ENCODE measurements around the gene BTBD10. TPM values are rescaled to one million over a fixed set of nuclear protein-coding genes. Genes with fewer than 3 reads are reported as not detected.
A peak's percentile ranks its signal among the peaks of the same experiment; 100 is the strongest.

BTBD10 gene
- total RNA-seq, 4 donors from 2014 or later = 44.1 to 65.1 (median 50.4) TPM

DNA sequence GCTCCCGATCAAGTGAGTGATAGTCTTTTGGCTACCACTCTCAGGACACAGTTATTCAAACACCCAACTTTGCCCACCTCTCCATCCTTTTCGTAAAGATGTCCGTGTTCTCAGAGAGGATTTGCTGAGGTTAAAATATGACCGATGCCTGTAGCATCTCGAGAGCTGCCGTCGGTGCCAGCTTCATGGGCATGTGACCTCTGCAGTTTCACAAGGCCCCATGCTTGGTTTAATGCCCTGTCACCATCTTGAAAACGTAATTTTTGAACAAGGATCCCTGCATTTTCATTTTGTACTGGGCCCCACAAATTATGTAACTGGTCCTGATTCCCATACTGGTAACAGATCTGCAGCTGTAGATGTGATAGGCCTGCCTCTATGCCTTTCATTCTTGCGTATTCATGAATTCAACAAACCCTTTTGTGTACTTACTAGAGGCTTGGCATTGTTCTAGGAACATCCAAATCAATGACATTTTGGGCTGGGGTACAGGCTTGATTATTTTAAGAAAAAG is 100.4 kb downstream of the BTBD10 start:
- Histone ChIP-seq H3K4me1 (no peaks in the 10 kb centered on the region), H3K9me3 (no peaks in the 10 kb centered on the region), H3K4me3 (no peak overlapping the region), H3K36me3 (peaks cover 0 to 100% of the 10 kb centered on the region in 2 donors), H3K27ac (no peak overlapping the region), H3K27me3 (no peaks in the 10 kb centered on the region)
- no peak for TF ChIP-seq EP300 (IDR thresholded peaks at IDR 0.05)
- no peak for TF ChIP-seq POLR2A (IDR thresholded peaks at IDR 0.05)
- TF ChIP-seq POLR2AphosphoS5 (IDR thresholded peaks at IDR 0.05) = no peak
- TF ChIP-seq, protein P1, sequence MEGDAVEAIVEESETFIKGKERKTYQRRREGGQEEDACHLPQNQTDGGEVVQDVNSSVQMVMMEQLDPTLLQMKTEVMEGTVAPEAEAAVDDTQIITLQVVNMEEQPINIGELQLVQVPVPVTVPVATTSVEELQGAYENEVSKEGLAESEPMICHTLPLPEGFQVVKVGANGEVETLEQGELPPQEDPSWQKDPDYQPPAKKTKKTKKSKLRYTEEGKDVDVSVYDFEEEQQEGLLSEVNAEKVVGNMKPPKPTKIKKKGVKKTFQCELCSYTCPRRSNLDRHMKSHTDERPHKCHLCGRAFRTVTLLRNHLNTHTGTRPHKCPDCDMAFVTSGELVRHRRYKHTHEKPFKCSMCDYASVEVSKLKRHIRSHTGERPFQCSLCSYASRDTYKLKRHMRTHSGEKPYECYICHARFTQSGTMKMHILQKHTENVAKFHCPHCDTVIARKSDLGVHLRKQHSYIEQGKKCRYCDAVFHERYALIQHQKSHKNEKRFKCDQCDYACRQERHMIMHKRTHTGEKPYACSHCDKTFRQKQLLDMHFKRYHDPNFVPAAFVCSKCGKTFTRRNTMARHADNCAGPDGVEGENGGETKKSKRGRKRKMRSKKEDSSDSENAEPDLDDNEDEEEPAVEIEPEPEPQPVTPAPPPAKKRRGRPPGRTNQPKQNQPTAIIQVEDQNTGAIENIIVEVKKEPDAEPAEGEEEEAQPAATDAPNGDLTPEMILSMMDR (IDR thresholded peaks at IDR 0.05) = no peak
- 94 to 95% methylated on average over 8 of the region's 9 CpGs for WGBS, 2 donors (ENCODE audit: low coverage in 1 of 2)
- no peak for ATAC-seq

DNA sequence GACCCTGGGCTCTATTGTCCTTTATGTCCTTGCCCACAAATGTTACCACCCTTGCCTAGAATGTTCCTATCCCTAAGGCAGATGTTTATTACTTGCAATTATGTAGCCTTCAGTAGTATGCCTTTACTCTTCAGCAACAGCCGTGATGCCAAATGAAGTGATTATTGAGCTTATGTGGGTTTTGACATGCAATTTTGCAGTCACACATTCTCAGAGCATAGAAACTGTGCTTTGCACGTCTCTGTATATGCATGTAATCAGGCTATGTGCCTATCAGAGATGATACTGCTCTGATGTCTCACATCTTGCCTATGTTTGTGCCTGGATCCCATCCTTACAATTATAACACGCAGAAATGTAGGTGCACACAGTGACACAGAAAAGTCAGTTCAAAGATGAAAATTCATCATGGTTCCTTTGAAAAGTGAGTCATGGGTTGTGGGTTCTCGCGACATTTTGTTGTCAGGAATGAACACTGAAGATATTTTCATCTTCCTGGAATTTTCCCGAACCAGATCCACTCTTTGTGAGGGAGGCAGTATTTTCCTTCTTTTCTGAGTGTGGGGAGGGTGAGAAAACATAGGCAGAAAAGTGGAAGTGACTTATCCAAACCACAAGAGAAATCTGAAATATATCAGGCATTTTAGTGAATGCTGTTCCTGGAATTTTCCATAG is 104.3 kb downstream of the BTBD10 start:
- no peak overlapping the region for H3K4me3 ChIP-seq
- TF ChIP-seq, protein P1 (IDR thresholded peaks at IDR 0.05) = no peak
- no peak for TF ChIP-seq POLR2AphosphoS5 (IDR thresholded peaks at IDR 0.05)
- no peak for TF ChIP-seq EP300 (IDR thresholded peaks at IDR 0.05)
- no peak for TF ChIP-seq POLR2A (IDR thresholded peaks at IDR 0.05)
- H3K36me3 ChIP-seq = peaks cover 0 to 100% of the 10 kb centered on the region in 2 donors
- ATAC-seq = no peak
- H3K4me1 ChIP-seq = no peaks in the 10 kb centered on the region
- no peaks in the 10 kb centered on the region for H3K27me3 ChIP-seq
- whole genome bisulfite sequencing, 2 donors (ENCODE audit: low coverage in 1 of 2) = 85 to 95% methylated on average over 5 to 6 of the region's 6 CpGs
- H3K9me3 ChIP-seq = no peaks in the 10 kb centered on the region
- no peak overlapping the region for H3K27ac ChIP-seq

DNA sequence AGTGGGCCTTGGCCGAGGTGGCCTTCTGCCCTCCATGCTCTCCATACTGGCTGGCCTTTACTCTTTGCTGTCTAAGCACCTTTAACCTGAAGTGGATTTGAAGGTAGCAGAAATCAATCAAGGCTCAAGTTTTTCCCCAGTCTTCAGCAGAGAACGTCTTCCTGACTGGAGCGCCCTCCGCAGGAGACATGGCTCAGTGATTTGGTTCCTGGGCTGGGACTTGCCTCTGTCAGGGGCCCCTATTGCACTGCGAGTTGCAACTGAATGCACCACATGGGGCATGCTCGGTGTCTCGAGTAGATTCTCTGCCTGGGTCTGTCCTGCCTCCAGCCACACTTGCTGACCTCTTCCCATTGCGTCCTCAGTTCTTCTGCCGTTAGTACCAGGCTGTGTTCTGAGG is 105.8 kb downstream of the BTBD10 start:
- Histone ChIP-seq H3K4me3 (no peak overlapping the region), H3K27me3 (no peaks in the 10 kb centered on the region), H3K27ac (no peak overlapping the region), H3K36me3 (peaks cover 0 to 98% of the 10 kb centered on the region in 2 donors), H3K9me3 (no peaks in the 10 kb centered on the region), H3K4me1 (no peaks in the 10 kb centered on the region)
- no peak for TF ChIP-seq POLR2AphosphoS5 (IDR thresholded peaks at IDR 0.05)
- TF ChIP-seq POLR2A (IDR thresholded peaks at IDR 0.05) = no peak
- TF ChIP-seq, protein P1 (IDR thresholded peaks at IDR 0.05) = no peak
- no peak for TF ChIP-seq EP300 (IDR thresholded peaks at IDR 0.05)
- WGBS, 2 donors (ENCODE audit: low coverage in 1 of 2) = 80% methylated on average over 5 of the region's 9 CpGs; no CpG with 5 or more reads in 1 of the 2 donors
- no peak for ATAC-seq

DNA sequence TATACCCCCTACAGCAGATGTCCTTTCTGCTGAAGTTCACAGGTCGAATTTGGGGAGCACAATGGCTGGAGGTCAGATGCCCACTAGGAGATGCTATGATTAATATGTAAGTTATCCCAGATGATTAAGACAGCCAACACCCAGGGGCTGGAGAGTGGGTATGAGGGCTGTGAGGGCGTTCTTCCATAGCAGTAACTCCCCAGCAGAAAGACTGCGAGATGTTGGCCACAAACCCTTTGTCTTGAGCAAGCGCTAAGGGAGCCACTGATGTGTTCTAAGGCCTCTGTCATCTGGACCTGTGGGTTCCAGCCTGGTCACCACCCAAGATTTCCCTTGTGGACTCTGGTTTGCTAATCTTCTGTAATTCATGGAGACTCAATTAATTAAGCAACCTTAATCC is 107.8 kb downstream of the BTBD10 start:
- no peaks in the 10 kb centered on the region for H3K27me3 ChIP-seq
- no peak overlapping the region for H3K27ac ChIP-seq
- H3K9me3 ChIP-seq = no peaks in the 10 kb centered on the region
- no peaks in the 10 kb centered on the region for H3K4me1 ChIP-seq
- peaks cover 0 to 94% of the 10 kb centered on the region in 2 donors for H3K36me3 ChIP-seq
- WGBS, 2 donors (ENCODE audit: low coverage in 1 of 2) = 88 to 94% methylated on average over 2 to 4 of the region's 4 CpGs
- no peak overlapping the region for H3K4me3 ChIP-seq
- no peak for ATAC-seq
- no peak for TF ChIP-seq EP300 (IDR thresholded peaks at IDR 0.05)
- no peak for TF ChIP-seq POLR2AphosphoS5 (IDR thresholded peaks at IDR 0.05)
- TF ChIP-seq POLR2A (IDR thresholded peaks at IDR 0.05) = no peak
- TF ChIP-seq, protein P1 (IDR thresholded peaks at IDR 0.05) = no peak

DNA sequence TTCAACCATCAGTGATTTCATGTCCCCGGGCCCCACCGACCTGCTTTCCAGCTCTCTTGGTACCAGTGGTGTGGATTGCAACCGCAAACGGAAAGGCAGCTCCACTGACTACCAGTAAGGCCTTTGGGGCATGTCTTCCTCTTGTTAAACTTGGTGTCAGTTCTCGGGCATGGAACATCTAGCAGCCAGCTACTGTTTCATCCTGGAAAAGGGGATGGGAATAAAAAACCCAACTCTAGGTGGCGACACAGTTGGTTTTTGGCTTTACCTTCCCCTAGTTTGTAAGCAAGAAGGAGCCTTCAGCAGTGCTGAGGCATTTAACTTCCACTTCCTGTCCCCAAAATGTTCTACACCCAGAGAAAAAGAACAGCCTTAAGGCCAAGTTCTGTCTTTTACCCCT is 108.7 kb downstream of the BTBD10 start:
- TF ChIP-seq POLR2A (IDR thresholded peaks at IDR 0.05) (no peak), POLR2AphosphoS5 (IDR thresholded peaks at IDR 0.05) (no peak), EP300 (IDR thresholded peaks at IDR 0.05) (no peak)
- TF ChIP-seq, protein P1 (IDR thresholded peaks at IDR 0.05) = peak in 2 of 4 experiments; percentile 3 to 6

More for the DNA sequence above, 108.7 kb downstream of the BTBD10 start:
- 77 to 81% methylated on average over 2 to 3 of the region's 6 CpGs for WGBS, 2 donors (ENCODE audit: low coverage in 1 of 2)
- no peak for ATAC-seq
- Histone ChIP-seq H3K9me3 (no peaks in the 10 kb centered on the region), H3K4me3 (no peak overlapping the region), H3K27me3 (no peaks in the 10 kb centered on the region), H3K27ac (no peak overlapping the region), H3K4me1 (no peaks in the 10 kb centered on the region), H3K36me3 (peaks cover 0 to 91% of the 10 kb centered on the region in 2 donors)

Data from gastroesophageal sphincter (tissue), 4 donors.